MG63 (cell line): ENCODE measurements around the gene MACROD2. TPM values are rescaled to one million over a fixed set of nuclear protein-coding genes. Genes with fewer than 3 reads are reported as not detected.
A peak's percentile ranks its signal among the peaks of the same experiment; 100 is the strongest.

Experiments used
- DNase-seq: peaks from one replicate; pipeline ENCODE4 v3.0.0-alpha.2; 2020
- H3K27me3 ChIP-seq: fragments of 250-450 bp; sonication (Bioruptor Pico); 2 replicates; pipeline ENCODE4 v1.5.1; 2020; ENCODE audit warnings: mild to moderate bottlenecking, moderate library complexity
- H3K36me3 ChIP-seq: fragments of 250-450 bp; sonication (Bioruptor Pico); 2 replicates; pipeline ENCODE4 v1.5.1; 2020; ENCODE audit warnings: mild to moderate bottlenecking, moderate library complexity
- H3K4me3 ChIP-seq: fragments of 250-450 bp; sonication (Bioruptor Pico); 2 replicates; pipeline ENCODE4 v1.5.1; 2020; ENCODE audit warnings: mild to moderate bottlenecking, moderate library complexity
- H3K9me3 ChIP-seq: fragments of 250-450 bp; sonication (Bioruptor Pico); 2 replicates; pipeline ENCODE4 v1.5.1; 2020; ENCODE audit warnings: mild to moderate bottlenecking, moderate library complexity
- total RNA-seq: library from RNA; depleted of rRNA; stranded (reverse); fragments of >200 nt; shearing (Covaris generic); gene quantifications from 2 replicates; pipeline ENCODE4 v1.2.3, GENCODE V29; 2014; ENCODE audit warnings: low replicate concordance

Gene MACROD2
- total RNA-seq, 1 experiment from 2014 or later: 0.66 TPM

DNA sequence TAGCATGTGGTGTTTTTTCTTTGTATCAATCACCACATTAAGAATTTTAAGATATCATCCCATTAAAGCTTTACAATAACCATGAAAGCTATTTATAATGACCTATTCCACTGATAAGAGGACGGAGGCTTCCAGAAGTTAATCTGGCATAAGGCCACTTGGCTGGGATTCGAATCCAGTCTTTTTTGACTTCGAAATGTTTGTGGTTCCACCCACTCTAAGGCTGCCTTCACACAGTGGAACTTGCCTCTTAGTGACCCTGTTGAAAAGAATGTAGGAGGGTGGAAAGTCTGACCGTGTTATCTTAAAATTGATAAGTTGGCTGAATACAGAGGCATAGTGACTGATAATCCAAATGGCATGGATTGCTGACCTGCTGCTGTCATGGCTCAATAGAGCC lies 1618.2 kb downstream of the MACROD2 start:
- no peak for DNase-seq

DNA sequence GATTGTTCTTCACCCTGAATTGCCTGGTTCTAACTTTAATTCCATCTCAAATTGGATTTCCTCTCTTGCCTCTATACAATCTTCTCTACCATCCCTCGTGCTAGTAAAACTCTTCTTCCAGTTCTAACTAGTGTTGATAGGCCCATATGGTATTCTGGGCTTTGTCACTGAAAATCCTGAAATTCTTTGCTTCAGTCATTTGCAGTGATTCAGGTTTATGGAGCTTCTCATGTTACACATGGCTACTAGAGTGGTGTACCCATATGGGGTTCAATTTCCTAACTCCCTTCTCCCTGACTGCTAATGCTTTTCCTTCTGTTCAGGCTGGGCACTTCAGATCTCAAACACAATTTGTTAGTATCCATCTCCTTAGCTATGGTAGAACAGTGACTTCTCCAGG lies 1621.3 kb downstream of the MACROD2 start:
- Histone ChIP-seq H3K4me3 (no peak overlapping the region), H3K27me3 (no peaks in the 10 kb centered on the region)
- no peak for DNase-seq

More for the DNA sequence above, 1618.2 kb downstream of the MACROD2 start:
- Histone ChIP-seq H3K27me3 (no peaks in the 10 kb centered on the region), H3K36me3 (no peaks in the 10 kb centered on the region), H3K9me3 (no peaks in the 10 kb centered on the region), H3K4me3 (no peak overlapping the region)

DNA sequence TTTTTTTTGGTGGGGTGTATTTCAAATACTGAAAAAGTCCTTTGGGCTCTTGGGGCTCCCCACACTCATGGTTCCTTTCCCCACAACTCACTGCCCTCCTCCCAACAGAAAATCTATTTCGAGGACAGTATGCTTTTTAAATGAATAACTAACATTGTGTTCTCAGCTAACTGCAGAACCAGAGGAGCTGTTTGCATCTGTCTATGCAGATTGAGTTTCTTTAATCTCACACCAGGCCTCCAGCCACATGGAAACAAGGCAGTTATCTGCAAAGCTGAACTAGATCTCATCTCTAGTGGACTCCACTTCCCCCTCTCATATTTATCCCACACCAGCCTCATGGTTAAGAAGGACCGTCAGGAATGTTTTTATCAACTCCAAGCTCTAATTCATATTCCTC lies 1622.8 kb downstream of the MACROD2 start:
- Histone ChIP-seq H3K9me3 (no peaks in the 10 kb centered on the region), H3K4me3 (no peak overlapping the region), H3K27me3 (no peaks in the 10 kb centered on the region), H3K36me3 (no peaks in the 10 kb centered on the region)
- no peak for DNase-seq

More for the DNA sequence above, 1621.3 kb downstream of the MACROD2 start:
- Histone ChIP-seq H3K36me3 (no peaks in the 10 kb centered on the region), H3K9me3 (no peaks in the 10 kb centered on the region)

DNA sequence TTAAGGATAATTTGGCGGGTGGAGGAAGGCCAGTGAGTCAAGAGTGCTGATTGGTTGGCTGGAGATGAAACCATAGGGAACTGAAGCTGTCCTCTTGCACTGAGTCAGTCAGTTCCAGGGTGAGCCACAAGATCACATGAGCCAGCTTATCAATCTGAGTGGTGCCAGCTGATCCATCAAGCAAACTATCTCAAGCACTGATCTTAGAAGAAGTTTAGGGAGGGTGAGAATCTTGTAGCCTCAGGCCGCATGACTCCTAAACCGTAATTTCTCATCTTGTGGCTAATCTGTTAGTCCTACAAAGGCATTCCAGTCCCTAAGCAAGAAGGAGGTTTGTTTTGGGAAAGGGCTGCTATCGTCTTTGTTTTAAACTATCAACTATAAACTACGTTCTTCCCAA lies 1623.6 kb downstream of the MACROD2 start:
- DNase-seq: no peak
- Histone ChIP-seq H3K36me3 (no peaks in the 10 kb centered on the region), H3K27me3 (no peaks in the 10 kb centered on the region), H3K9me3 (no peaks in the 10 kb centered on the region), H3K4me3 (no peak overlapping the region)

DNA sequence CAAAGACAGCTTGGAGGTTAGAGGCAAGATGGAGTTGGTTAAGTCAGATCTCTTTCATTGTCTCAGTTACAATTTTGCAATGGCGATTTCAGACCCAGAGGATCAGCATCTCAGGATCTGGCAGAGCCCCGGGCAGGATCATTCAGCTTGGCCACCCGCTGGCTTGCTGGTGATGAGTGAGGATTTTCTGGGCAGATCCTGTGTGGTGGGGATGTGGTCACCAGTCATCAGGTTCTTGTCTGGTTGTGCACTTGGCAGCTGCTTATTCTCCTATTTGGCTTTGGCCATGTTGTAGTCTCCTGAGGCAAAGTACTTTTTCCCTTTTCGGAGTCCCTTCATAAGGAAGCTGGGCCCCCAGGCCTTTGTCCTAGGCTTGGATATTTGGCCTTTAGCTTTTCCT lies 1624.0 kb downstream of the MACROD2 start:
- no peaks in the 10 kb centered on the region for H3K9me3 ChIP-seq
- no peak overlapping the region for H3K4me3 ChIP-seq
- peak; percentile 48 for DNase-seq
- H3K36me3 ChIP-seq: no peaks in the 10 kb centered on the region
- H3K27me3 ChIP-seq: no peaks in the 10 kb centered on the region

DNA sequence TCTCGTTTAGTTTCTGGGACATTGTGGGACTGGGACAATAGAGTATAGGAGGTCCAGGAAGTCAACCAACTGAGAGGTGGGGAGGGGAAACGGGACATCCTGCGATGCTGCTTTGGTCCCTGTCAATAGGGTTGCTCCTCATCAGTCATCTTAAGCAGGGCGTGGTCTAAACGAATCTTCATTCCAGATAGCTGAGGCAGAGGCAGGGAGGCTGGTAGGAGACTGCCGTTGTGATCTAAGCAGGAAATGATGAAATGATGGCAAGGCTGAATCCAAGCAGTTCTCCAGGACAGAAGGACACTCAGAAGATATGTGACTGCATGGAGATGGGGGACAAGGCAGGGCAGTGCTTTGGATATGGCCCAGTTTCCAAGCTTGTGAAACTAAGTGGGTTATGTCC lies 1624.5 kb downstream of the MACROD2 start:
- Histone ChIP-seq H3K36me3 (no peaks in the 10 kb centered on the region), H3K27me3 (no peaks in the 10 kb centered on the region), H3K9me3 (no peaks in the 10 kb centered on the region), H3K4me3 (no peak overlapping the region)
- DNase-seq: peak; percentile 0

DNA sequence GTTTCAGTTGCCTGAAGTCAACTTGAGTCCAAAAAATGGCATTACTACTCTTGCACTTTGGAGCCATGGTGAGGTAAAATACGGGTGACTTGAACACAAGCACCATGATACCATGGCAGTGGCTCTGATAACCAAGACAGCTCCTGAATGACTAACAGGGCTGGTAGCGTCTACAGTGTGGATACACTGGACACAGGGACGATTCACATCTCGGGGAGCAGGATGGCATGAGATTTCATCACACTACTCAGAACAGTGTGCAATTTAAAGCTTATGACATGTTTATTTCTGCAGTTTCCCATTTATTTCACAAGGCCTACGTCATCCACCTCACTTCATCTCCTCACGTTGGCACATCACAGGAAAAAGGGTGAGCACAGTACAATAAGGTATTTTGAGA lies 1627.1 kb downstream of the MACROD2 start:
- H3K36me3 ChIP-seq: no peaks in the 10 kb centered on the region
- no peak for DNase-seq

DNA sequence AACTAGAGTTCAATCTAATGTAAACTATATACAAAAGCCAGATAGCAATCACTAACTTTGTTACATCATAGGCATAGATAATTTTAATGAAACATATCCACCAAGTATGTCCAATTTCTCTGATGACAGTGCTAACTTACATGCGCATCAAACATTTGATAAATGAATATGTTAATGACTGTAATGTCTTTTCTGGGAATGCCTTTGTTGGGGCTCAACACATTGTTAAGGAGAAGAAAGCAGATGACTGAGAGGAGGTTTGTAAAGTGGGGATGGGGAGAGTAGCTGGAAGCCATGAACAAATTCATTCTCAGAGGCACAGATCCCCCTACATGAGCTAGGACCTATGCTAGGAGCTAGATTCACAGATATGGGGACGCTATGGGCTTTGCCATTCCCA lies 1627.9 kb downstream of the MACROD2 start:
- H3K9me3 ChIP-seq: no peaks in the 10 kb centered on the region
- no peaks in the 10 kb centered on the region for H3K36me3 ChIP-seq
- H3K4me3 ChIP-seq: no peak overlapping the region
- no peaks in the 10 kb centered on the region for H3K27me3 ChIP-seq
- DNase-seq: no peak

More for the DNA sequence above, 1627.1 kb downstream of the MACROD2 start:
- Histone ChIP-seq H3K27me3 (no peaks in the 10 kb centered on the region), H3K9me3 (no peaks in the 10 kb centered on the region), H3K4me3 (no peak overlapping the region)

DNA sequence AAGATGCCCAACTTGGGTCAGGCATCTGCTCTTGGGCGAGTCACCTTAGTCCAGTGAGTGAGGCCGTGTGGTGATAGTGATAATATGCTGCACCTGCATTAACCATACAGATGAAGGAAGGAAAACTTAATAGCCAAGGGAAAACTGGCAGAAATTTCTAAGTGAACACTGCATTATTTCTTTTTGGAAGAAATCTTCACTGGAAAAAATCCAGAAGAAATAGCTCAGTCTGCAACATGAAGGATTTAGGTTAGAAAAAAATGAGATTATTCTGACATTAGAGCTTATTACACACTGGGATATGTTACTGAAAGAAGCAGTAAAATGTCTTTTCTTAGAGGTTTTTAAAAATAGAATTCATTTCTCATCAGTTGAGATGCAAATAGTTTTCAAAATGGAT lies 1630.7 kb downstream of the MACROD2 start:
- DNase-seq: no peak
- no peaks in the 10 kb centered on the region for H3K36me3 ChIP-seq

DNA sequence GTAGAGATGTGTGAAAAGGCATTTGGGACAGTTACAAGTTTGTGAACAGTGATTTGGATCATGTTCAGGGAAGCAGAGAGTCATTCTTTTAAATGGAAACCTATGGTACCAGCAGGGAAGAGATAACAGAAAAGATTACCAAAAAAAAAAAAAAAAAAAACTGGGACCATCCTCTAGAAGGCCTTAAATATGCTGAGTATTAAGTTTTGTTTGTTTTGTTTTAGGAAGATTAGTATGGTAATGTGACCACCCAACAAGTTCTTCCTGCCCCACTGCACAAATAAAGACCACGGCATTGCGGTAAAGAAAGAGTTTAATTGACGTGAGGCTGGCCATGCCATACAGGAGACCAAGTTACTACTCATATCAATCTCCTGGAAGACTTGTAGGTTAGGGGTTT lies 1631.8 kb downstream of the MACROD2 start:
- no peaks in the 10 kb centered on the region for H3K36me3 ChIP-seq
- H3K4me3 ChIP-seq: no peak overlapping the region
- H3K27me3 ChIP-seq: no peaks in the 10 kb centered on the region
- DNase-seq: no peak
- no peaks in the 10 kb centered on the region for H3K9me3 ChIP-seq

More for the DNA sequence above, 1630.7 kb downstream of the MACROD2 start:
- Histone ChIP-seq H3K4me3 (no peak overlapping the region), H3K27me3 (no peaks in the 10 kb centered on the region), H3K9me3 (no peaks in the 10 kb centered on the region)

DNA sequence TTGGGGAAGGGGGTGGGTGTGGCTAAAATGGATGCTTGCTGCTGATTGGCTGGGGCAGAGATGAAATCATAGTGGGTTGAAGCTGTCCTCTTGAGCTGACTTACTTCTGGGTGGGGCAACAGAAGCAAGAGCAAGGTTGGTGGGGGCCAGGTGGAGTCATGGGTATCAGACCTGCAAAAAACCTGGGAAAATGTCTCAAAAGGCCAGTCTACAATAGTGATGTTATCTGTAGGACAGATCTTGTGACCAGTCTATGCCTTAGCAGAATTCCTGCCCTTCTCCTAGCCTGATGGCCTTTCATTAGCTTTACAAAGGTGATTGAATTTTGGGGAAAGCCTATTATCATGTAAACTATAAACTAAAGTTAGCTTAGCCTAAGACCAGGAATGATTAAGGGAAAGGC lies 1632.2 kb downstream of the MACROD2 start:
- Histone ChIP-seq H3K36me3 (no peaks in the 10 kb centered on the region), H3K27me3 (no peaks in the 10 kb centered on the region), H3K4me3 (no peak overlapping the region), H3K9me3 (no peaks in the 10 kb centered on the region)
- DNase-seq: no peak

DNA sequence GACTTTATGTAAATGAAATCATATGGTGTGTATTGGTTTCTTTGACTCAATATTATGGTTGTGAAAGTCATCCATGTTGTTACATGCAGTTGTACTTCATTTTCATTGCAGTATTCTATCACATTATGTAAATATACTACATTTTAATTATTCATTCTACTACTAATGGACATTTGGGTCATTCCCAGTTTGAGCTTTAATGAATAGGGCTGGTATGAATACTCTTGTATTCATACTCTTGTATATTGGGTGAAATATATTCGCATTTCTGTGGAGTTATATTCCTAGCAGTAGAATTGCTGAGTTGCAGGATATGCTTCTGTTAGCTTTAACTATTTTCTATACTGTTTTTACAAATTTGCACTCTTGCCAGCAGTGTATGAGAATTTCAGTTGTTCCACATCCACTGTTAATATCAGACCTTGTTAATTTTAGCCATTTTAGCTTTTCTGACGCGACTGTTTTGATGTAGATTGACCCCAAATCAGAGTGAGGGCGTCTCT lies 1633.6 kb downstream of the MACROD2 start:
- no peak overlapping the region for H3K4me3 ChIP-seq
- no peaks in the 10 kb centered on the region for H3K9me3 ChIP-seq
- no peak for DNase-seq
- no peaks in the 10 kb centered on the region for H3K36me3 ChIP-seq
- H3K27me3 ChIP-seq: no peaks in the 10 kb centered on the region

DNA sequence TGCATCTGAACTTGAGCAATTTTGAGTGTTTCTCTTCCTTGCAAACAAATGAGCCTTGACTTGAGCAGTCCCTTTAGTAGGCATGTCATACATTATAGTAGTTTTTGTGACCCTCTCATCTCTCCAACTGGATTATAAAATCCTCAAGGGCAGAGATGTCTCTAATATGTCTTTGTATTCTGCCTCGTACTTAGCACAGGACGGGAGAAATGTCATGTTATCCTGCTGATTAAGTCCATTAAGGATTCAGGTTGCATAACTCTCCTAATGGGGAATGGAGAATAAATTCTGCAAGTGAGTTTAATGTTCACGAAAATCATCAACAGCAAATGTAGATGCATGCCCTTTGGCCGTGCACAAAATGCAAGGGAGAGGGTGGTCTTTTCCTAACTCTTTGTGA lies 1635.0 kb downstream of the MACROD2 start:
- no peak overlapping the region for H3K4me3 ChIP-seq
- no peaks in the 10 kb centered on the region for H3K36me3 ChIP-seq
- no peaks in the 10 kb centered on the region for H3K9me3 ChIP-seq
- no peak for DNase-seq
- no peaks in the 10 kb centered on the region for H3K27me3 ChIP-seq

DNA sequence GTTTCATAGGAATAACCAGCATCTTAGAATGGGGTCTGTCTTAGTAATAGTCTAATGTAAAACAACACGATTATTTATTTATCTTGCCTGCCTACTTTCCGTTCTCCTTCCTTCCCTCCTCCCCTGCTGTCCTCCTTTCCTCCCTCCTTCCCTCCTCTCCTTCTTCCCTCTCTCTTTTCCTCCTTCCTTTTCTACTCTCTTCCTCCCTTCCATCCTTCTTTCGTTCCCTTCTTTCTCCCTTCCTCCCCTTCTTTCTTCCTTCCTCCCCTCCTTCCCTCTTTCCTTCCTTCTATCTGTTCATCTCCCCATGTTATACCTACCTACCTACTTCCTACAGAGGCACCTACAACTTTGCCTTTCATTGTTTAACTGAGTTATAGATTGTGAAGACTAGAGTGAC lies 1637.4 kb downstream of the MACROD2 start:
- DNase-seq: no peak
- no peaks in the 10 kb centered on the region for H3K36me3 ChIP-seq

DNA sequence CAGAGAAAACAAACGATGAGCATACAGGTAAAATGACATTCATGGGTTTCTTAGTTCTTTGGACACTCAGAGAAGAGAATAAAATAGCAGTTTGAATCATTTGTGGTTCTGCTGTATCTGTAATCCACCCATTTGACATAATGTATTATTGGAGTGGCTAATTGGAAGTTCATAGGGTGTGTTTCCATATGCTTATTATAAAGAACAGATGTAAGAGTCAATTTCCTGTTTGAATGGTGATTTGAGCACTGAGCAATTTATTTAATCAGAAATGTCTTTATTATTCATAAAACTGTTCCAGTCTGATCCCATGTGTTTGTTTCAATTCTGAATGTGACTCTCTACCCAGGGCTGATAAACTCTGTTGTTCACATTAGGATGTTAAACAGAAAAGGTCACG lies 1638.8 kb downstream of the MACROD2 start:
- H3K36me3 ChIP-seq: no peaks in the 10 kb centered on the region
- H3K9me3 ChIP-seq: no peaks in the 10 kb centered on the region
- H3K27me3 ChIP-seq: no peaks in the 10 kb centered on the region
- no peak for DNase-seq
- H3K4me3 ChIP-seq: no peak overlapping the region

More for the DNA sequence above, 1637.4 kb downstream of the MACROD2 start:
- H3K4me3 ChIP-seq: no peak overlapping the region
- no peaks in the 10 kb centered on the region for H3K27me3 ChIP-seq
- no peaks in the 10 kb centered on the region for H3K9me3 ChIP-seq

DNA sequence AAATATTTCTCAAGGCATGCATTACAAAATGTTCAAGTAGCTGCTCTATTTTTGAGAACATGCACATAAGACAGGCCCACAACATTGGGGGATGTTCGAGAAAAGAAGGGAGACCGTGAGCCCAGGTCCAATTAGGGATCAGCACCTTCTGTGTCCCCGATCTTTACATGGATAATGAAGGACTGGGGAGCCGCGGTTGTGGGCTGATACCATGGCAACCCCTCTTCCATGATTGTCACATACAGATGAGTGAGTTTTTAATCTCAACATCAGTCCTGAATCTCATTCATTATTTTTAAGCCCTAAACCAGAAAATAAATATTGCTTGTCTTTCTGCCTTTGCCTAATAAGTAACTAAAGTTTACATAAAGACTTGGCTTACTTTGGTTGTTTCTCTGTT lies 1642.2 kb downstream of the MACROD2 start:
- H3K4me3 ChIP-seq: no peak overlapping the region
- H3K36me3 ChIP-seq: no peaks in the 10 kb centered on the region
- H3K9me3 ChIP-seq: no peaks in the 10 kb centered on the region
- DNase-seq: no peak
- no peaks in the 10 kb centered on the region for H3K27me3 ChIP-seq

DNA sequence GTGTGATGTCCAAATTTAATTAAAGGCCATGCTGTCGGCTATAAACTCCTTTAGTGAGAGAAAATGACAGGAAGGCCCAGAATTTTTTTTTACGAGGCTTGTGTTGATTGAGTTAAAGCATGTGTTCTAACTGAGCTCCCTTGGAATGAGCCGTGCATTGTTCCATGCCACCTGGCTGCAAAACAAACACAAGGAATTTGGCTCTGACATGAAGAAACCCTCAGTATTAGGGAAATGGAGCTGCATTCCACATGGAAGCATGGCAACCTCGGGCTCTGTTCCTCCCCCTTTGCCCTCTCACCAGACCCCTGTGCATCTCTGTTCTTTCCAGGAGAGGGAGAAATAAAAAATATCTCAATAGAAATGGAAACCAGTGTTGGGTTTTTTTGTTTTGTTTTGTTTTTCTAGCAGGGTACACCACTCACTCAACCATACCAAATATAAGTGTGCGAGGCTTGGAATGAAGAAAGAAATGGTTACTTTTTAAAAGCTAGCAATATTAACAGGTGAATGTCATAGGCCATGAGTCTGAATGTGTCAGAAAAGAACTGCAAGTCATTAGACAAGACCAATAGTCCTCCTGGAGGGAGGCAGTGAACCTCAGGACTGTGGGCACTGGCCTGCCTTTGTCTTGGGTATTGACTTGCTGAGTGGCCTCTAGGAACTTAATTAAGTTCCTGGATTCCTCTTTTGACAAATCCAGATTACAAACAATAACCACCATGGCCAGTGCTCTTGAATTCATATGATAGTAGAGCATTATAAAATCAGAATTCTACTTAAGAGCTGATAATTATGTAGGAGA lies 1642.8 kb downstream of the MACROD2 start:
- no peak for DNase-seq
- no peaks in the 10 kb centered on the region for H3K27me3 ChIP-seq
- H3K9me3 ChIP-seq: no peaks in the 10 kb centered on the region
- no peaks in the 10 kb centered on the region for H3K36me3 ChIP-seq
- no peak overlapping the region for H3K4me3 ChIP-seq

DNA sequence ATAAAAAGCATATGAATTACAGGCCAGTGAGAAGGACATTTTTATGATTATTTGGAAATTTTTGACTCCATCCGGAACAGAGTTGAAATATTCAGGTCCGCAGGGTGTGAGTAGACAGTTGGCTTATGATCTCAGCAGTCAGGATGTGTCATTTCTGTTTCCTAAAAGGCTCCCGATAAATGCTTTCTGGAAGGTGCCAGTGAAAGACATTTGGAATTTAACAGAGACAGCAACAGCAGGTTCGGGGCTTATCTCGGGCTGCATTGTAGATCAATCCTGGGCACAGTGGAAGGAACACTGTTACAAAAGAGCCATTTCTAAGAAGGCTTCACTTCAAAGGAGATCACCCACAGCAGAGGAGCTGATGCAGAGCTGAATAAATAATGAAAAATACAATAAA lies 1643.5 kb downstream of the MACROD2 start:
- H3K27me3 ChIP-seq: no peaks in the 10 kb centered on the region
- H3K36me3 ChIP-seq: no peaks in the 10 kb centered on the region
- H3K9me3 ChIP-seq: no peaks in the 10 kb centered on the region
- DNase-seq: no peak
- no peak overlapping the region for H3K4me3 ChIP-seq
